Stimulated activated CD8-positive, alpha-beta memory T cell treated with anti-CD3 and anti-CD28 coated beads, Interleukin-12 subunit alpha, Interleukin-12 subunit beta, amount 100 ng/mL, for 24 hours (primary cell): ENCODE results near the gene ADI1.
"Not testable (repeated sequence)": the region's sequence is repeated elsewhere in the genome, so short reads cannot be mapped to it uniquely, and the experiment has no call there.

ENCODE experiments used
- DNase-seq: peaks from one replicate; pipeline ENCODE4 v3.0.0-alpha.2; 2020; ENCODE audit errors: extremely low read depth

Gene ADI1

GRCh38 chr2:3448441-3448911 lies 70.9 kb downstream of the ADI1 start:
- DNase-seq: not testable (repeated sequence)

- DNase-seq: no peak
Observed at GRCh38 chr2:3447789-3448317, 71.5 kb downstream of the ADI1 start.
